ENCODE measurements around the gene PRCD. TPM values are rescaled to one million over a fixed set of nuclear protein-coding genes. Genes with fewer than 3 reads are reported as not detected.

The PRCD gene
- total and polyA plus RNA-seq, 12 donors, result 1.5 to 17.3 (median 2.6) TPM

GRCh38 chr17:76501018-76501826 is 38.6 kb upstream of the PRCD start, which contains the start of gene RHBDF2:
Gene RHBDF2, minus strand, starts transcription at chr17:76501423. Its CDS starts 19,899 bp downstream, at chr17:76481524.
- Histone ChIP-seq H3K4me1 (peaks cover 20 to 64% (median 48%) of the 10 kb centered on the region in 9 donors), H3K27ac (peak within 1 kb of the TSS; percentile 83 to 97 (median 92)), H3K9me3 (no peaks in the 10 kb centered on the region), H3K27me3 (no peaks in the 10 kb centered on the region), H3K4me3 (peak within 1 kb of the TSS; percentile 35 to 85 (median 78)), H3K36me3 (no peaks in the 10 kb centered on the region)
- 1 to 4% methylated on average over 61 to 72 of the region's 72 CpGs for WGBS, 2 donors
- ATAC-seq, result peak; percentile 80 to 91 (median 88)
- no peak for TF ChIP-seq CTCF (IDR thresholded peaks at IDR 0.05)
- peak; percentile 85 to 94 for DNase-seq
- intact Hi-C loops (cut with DNase I), result loop anchor here in 6 of 10 donors (5.0 to 10.0 kb wide), 4 partner anchors 89 to 196 kb away; partner anchors contain the start of gene QRICH2 (in 3 of the 6)

- DNase-seq, result no peak
- WGBS, 2 donors, result 76 to 78% methylated on average over 11 of the region's 11 CpGs
- no peak for TF ChIP-seq CTCF (IDR thresholded peaks at IDR 0.05)
- no peaks in the 10 kb centered on the region for H3K9me3 ChIP-seq
- peaks cover 0 to 4% (median 0%) of the 10 kb centered on the region in 7 donors for H3K27me3 ChIP-seq
- peak overlapping the region; percentile 35 to 85 (median 78) for H3K4me3 ChIP-seq
- no peak for ATAC-seq
- H3K36me3 ChIP-seq, result no peaks in the 10 kb centered on the region
- H3K27ac ChIP-seq, result peak overlapping the region; percentile 83 to 97 (median 92)
- intact Hi-C loops (cut with DNase I), result loop anchor here in 6 of 10 donors (5.0 to 10.0 kb wide), 4 partner anchors 90 to 197 kb away; partner anchors contain the start of gene QRICH2 (in 3 of the 6)
- peaks cover 22 to 63% (median 42%) of the 10 kb centered on the region in 9 donors for H3K4me1 ChIP-seq
These were observed 38.0 kb upstream of the PRCD start for GRCh38 chr17:76501827-76502307.

- no peak for DNase-seq
- no peak for ATAC-seq
- intact Hi-C loops (cut with DNase I), result loop anchor here in 6 of 10 donors (5.0 to 10.0 kb wide), 4 partner anchors 90 to 198 kb away; partner anchors contain the start of gene QRICH2 (in 3 of the 6)
- peaks cover 18 to 56% (median 37%) of the 10 kb centered on the region in 9 donors for H3K4me1 ChIP-seq
- no peak for TF ChIP-seq CTCF (IDR thresholded peaks at IDR 0.05)
- peaks cover 0 to 9% (median 0%) of the 10 kb centered on the region in 7 donors for H3K27me3 ChIP-seq
- no peak overlapping the region for H3K4me3 ChIP-seq
- H3K36me3 ChIP-seq, result no peaks in the 10 kb centered on the region
- no peaks in the 10 kb centered on the region for H3K9me3 ChIP-seq
- peak overlapping the region in 4 of 10 donors; percentile 83 to 96 (median 94) for H3K27ac ChIP-seq
- WGBS, 2 donors, result 84 to 87% methylated on average over 8 of the region's 8 CpGs
These were observed 37.3 kb upstream of the PRCD start for GRCh38 chr17:76502341-76503211.
